Trophoblast cell (in vitro differentiated cells and primary cell): Measurements from ENCODE around the gene DHRS3.

Source experiments
- DNase-seq, 2 donors: peaks; one replicate each; pipeline ENCODE4 v3.0.0-alpha.2; 2016
- H2AFZ ChIP-seq: 2 replicates; pipeline ENCODE4 v1.6.1; 2013; ENCODE audit warnings: low read length, moderate library complexity, mild to moderate bottlenecking; ENCODE audit not compliant: insufficient read depth, poor library complexity
- H2AK5ac ChIP-seq: 2 replicates; pipeline ENCODE4 v1.6.1; 2013; ENCODE audit warnings: mild to moderate bottlenecking, low read length
- H2BK120ac ChIP-seq: 2 replicates; pipeline ENCODE4 v1.6.1; 2013; ENCODE audit warnings: low read length, mild to moderate bottlenecking, moderate library complexity; ENCODE audit not compliant: insufficient read depth, poor library complexity
- H2BK12ac ChIP-seq: 2 replicates; pipeline ENCODE4 v1.6.1; 2013; ENCODE audit warnings: mild to moderate bottlenecking, low read length, moderate library complexity
- H2BK5ac ChIP-seq: 2 replicates; pipeline ENCODE4 v1.6.1; 2013; ENCODE audit warnings: low read length, low read depth, moderate library complexity, mild to moderate bottlenecking; ENCODE audit not compliant: poor library complexity
- H3K14ac ChIP-seq: 2 replicates; pipeline ENCODE4 v1.6.1; 2013; ENCODE audit warnings: mild to moderate bottlenecking, low read length
- H3K18ac ChIP-seq: 2 replicates; pipeline ENCODE4 v1.6.1; 2013; ENCODE audit warnings: mild to moderate bottlenecking, low read length
- H3K23ac ChIP-seq: 2 replicates; pipeline ENCODE4 v1.6.1; 2013; ENCODE audit warnings: low read length
- H3K27ac ChIP-seq: 2 replicates; pipeline ENCODE4 v1.5.1; 2013; ENCODE audit warnings: low read depth, mild to moderate bottlenecking, inconsistent platforms, low read length, moderate library complexity
- H3K27me3 ChIP-seq: 2 replicates; pipeline ENCODE4 v1.6.1; 2013; ENCODE audit warnings: inconsistent platforms, mild to moderate bottlenecking, low read length, moderate library complexity; ENCODE audit not compliant: insufficient read depth
- H3K36me3 ChIP-seq, 2 experiments: 1 replicate in 1 of 2; 2 replicates in 1 of 2; pipeline ENCODE4 v1.6.1; 2013; ENCODE audit warnings: low read length in 2 of 2, mild to moderate bottlenecking in 2 of 2, moderate library complexity in 1 of 2; ENCODE audit not compliant: insufficient read depth in 2 of 2, control insufficient read depth in 1 of 2
- H3K4ac ChIP-seq: 2 replicates; pipeline ENCODE4 v1.6.1; 2013; ENCODE audit warnings: low read depth, mild to moderate bottlenecking, low read length, moderate library complexity
- H3K4me1 ChIP-seq, 2 experiments: 1 replicate in 1 of 2; 2 replicates in 1 of 2; pipeline ENCODE4 v1.6.1; 2013; ENCODE audit warnings: low read length in 2 of 2, mild to moderate bottlenecking in 2 of 2, moderate library complexity in 1 of 2; ENCODE audit not compliant: insufficient read depth in 2 of 2, control insufficient read depth in 1 of 2
- H3K4me2 ChIP-seq: 2 replicates; pipeline ENCODE4 v1.6.1; 2013; ENCODE audit warnings: inconsistent platforms, mild to moderate bottlenecking, low read length, moderate library complexity
- H3K4me3 ChIP-seq: 2 replicates; pipeline ENCODE4 v1.5.1; 2013; ENCODE audit warnings: mild to moderate bottlenecking, low read depth, low read length, inconsistent platforms
- H3K79me1 ChIP-seq: one replicate; pipeline ENCODE4 v1.6.1; 2013; ENCODE audit warnings: low read length
- H3K79me2 ChIP-seq: 2 replicates; pipeline ENCODE4 v1.6.1; 2013; ENCODE audit warnings: low read length, mild to moderate bottlenecking; ENCODE audit not compliant: control insufficient read depth, insufficient read depth, poor library complexity
- H3K9ac ChIP-seq: 2 replicates; pipeline ENCODE4 v1.6.1; 2013; ENCODE audit warnings: mild to moderate bottlenecking, low read length
- H3K9me3 ChIP-seq: 2 replicates; pipeline ENCODE4 v1.6.1; 2013; ENCODE audit warnings: low read depth, mild to moderate bottlenecking, control low read depth, inconsistent platforms, low read length; ENCODE audit not compliant: insufficient read depth
- H4K12ac ChIP-seq: 2 replicates; pipeline ENCODE4 v1.6.1; 2013; ENCODE audit warnings: low read depth, mild to moderate bottlenecking, low read length, moderate library complexity
- H4K8ac ChIP-seq: 2 replicates; pipeline ENCODE4 v1.6.1; 2013; ENCODE audit warnings: low read depth, mild to moderate bottlenecking, low read length, moderate library complexity
- H4K91ac ChIP-seq: one replicate; pipeline ENCODE4 v1.6.1; 2013; ENCODE audit warnings: low read depth, mild to moderate bottlenecking, low read length, moderate library complexity
- WGBS: extraction: QIAGEN DNeasy Blood & Tissue Kit; methylation state at CpG from one replicate; pipeline ENCODE4 v1.1.7; 2013; ENCODE audit warnings: missing lambda C conversion rate; ENCODE audit not compliant: insufficient read length, insufficient coverage; ENCODE audit errors: extremely low coverage; 5-methylcytosine and 5-hydroxymethylcytosine counted together

The DHRS3 gene

GRCh38 chr1:12607263-12607662 is 10.7 kb downstream of the DHRS3 start:
- no CpG with 5 or more reads among the region's 3 CpGs for WGBS
- no peak for DNase-seq
- Histone ChIP-seq H3K79me2 (no peaks in the 10 kb centered on the region), H3K18ac (no peak overlapping the region), H3K9me3 (peaks cover 5% of the 10 kb centered on the region), H3K27me3 (no peaks in the 10 kb centered on the region), H3K4me3 (no peak overlapping the region), H2BK5ac (no peak overlapping the region), H3K4me2 (no peak overlapping the region), H2AFZ (no peak overlapping the region), H2BK12ac (no peak overlapping the region), H4K8ac (no peak overlapping the region), H2BK120ac (no peak overlapping the region), H3K27ac (no peak overlapping the region), H3K4me1 (peaks cover 0 to 3% of the 10 kb centered on the region in 2 experiments), H3K14ac (no peak overlapping the region), H3K36me3 (no peaks in the 10 kb centered on the region), H3K79me1 (no peaks in the 10 kb centered on the region), H2AK5ac (no peak overlapping the region), H3K23ac (no peak overlapping the region), H4K12ac (no peak overlapping the region), H3K4ac (no peak overlapping the region), H3K9ac (no peak overlapping the region), H4K91ac (no peak overlapping the region)

GRCh38 chr1:12604986-12605385 is 13.0 kb downstream of the DHRS3 start:
- H2BK12ac ChIP-seq = no peak overlapping the region
- no CpG with 5 or more reads among the region's 9 CpGs for WGBS
- no peak for DNase-seq

GRCh38 chr1:12604114-12604874 is 13.7 kb downstream of the DHRS3 start:
- no CpG with 5 or more reads among the region's 16 CpGs for WGBS
- no peak overlapping the region for H4K12ac ChIP-seq

More at GRCh38 chr1:12604986-12605385, 13.0 kb downstream of the DHRS3 start:
- no peak overlapping the region for H4K8ac ChIP-seq
- H3K18ac ChIP-seq = no peak overlapping the region
- H2AFZ ChIP-seq = no peak overlapping the region
- no peak overlapping the region for H4K12ac ChIP-seq
- no peak overlapping the region for H2AK5ac ChIP-seq
- no peaks in the 10 kb centered on the region for H3K27me3 ChIP-seq
- H3K4me1 ChIP-seq = peaks cover 0 to 3% of the 10 kb centered on the region in 2 experiments
- no peaks in the 10 kb centered on the region for H3K79me1 ChIP-seq
- H3K9ac ChIP-seq = no peak overlapping the region
- H3K36me3 ChIP-seq = no peaks in the 10 kb centered on the region
- no peak overlapping the region for H3K14ac ChIP-seq
- H3K9me3 ChIP-seq = peaks cover 5% of the 10 kb centered on the region
- H4K91ac ChIP-seq = no peak overlapping the region
- no peak overlapping the region for H2BK5ac ChIP-seq
- H3K27ac ChIP-seq = no peak overlapping the region
- H3K23ac ChIP-seq = no peak overlapping the region
- H3K79me2 ChIP-seq = no peaks in the 10 kb centered on the region
- no peak overlapping the region for H3K4me2 ChIP-seq
- no peak overlapping the region for H2BK120ac ChIP-seq
- no peak overlapping the region for H3K4me3 ChIP-seq
- H3K4ac ChIP-seq = no peak overlapping the region

GRCh38 chr1:12603224-12603623 is 14.8 kb downstream of the DHRS3 start:
- no peak overlapping the region for H2BK5ac ChIP-seq
- H3K36me3 ChIP-seq = no peaks in the 10 kb centered on the region
- H2BK120ac ChIP-seq = no peak overlapping the region
- H3K27ac ChIP-seq = no peak overlapping the region
- peak overlapping the region; percentile 82 for H2AK5ac ChIP-seq
- H4K91ac ChIP-seq = no peak overlapping the region
- no peaks in the 10 kb centered on the region for H3K79me1 ChIP-seq
- no peak overlapping the region for H2BK12ac ChIP-seq
- H3K14ac ChIP-seq = no peak overlapping the region
- H3K4me2 ChIP-seq = no peak overlapping the region
- no peak overlapping the region for H3K23ac ChIP-seq
- H4K8ac ChIP-seq = no peak overlapping the region
- H3K9ac ChIP-seq = no peak overlapping the region
- no peaks in the 10 kb centered on the region for H3K27me3 ChIP-seq
- H2AFZ ChIP-seq = no peak overlapping the region
- H3K9me3 ChIP-seq = no peaks in the 10 kb centered on the region
- no peak overlapping the region for H3K18ac ChIP-seq
- H3K79me2 ChIP-seq = no peaks in the 10 kb centered on the region
- no peak overlapping the region for H4K12ac ChIP-seq
- DNase-seq = no peak
- peaks cover 0 to 3% of the 10 kb centered on the region in 2 experiments for H3K4me1 ChIP-seq
- no peak overlapping the region for H3K4ac ChIP-seq
- WGBS = no CpG with 5 or more reads among the region's 9 CpGs
- H3K4me3 ChIP-seq = no peak overlapping the region

More at GRCh38 chr1:12604114-12604874, 13.7 kb downstream of the DHRS3 start:
- no peak overlapping the region for H3K23ac ChIP-seq
- H3K79me2 ChIP-seq = no peaks in the 10 kb centered on the region
- H2BK120ac ChIP-seq = no peak overlapping the region
- H3K9ac ChIP-seq = no peak overlapping the region
- H2AK5ac ChIP-seq = no peak overlapping the region
- H3K14ac ChIP-seq = no peak overlapping the region
- H3K4me2 ChIP-seq = no peak overlapping the region
- no peak overlapping the region for H3K4me3 ChIP-seq
- H3K27me3 ChIP-seq = no peaks in the 10 kb centered on the region
- H2BK12ac ChIP-seq = no peak overlapping the region
- peak; percentile 90 to 92 for DNase-seq
- no peak overlapping the region for H2AFZ ChIP-seq
- H3K27ac ChIP-seq = no peak overlapping the region
- no peaks in the 10 kb centered on the region for H3K79me1 ChIP-seq
- no peak overlapping the region for H2BK5ac ChIP-seq
- peaks cover 0 to 3% of the 10 kb centered on the region in 2 experiments for H3K4me1 ChIP-seq
- H3K18ac ChIP-seq = no peak overlapping the region
- H3K36me3 ChIP-seq = no peaks in the 10 kb centered on the region
- H4K8ac ChIP-seq = no peak overlapping the region
- no peak overlapping the region for H3K4ac ChIP-seq
- no peak overlapping the region for H4K91ac ChIP-seq
- peaks cover 5% of the 10 kb centered on the region for H3K9me3 ChIP-seq
